ENCODE data around the gene TRIM66.
A peak's percentile ranks its signal among the peaks of the same experiment; 100 is the strongest.
"Not testable (repeated sequence)": the region's sequence is repeated elsewhere in the genome, so short reads cannot be mapped to it uniquely, and the experiment has no call there.

The TRIM66 gene

GRCh38 chr11:8691601-8692000 lies 9.1 kb upstream of the TRIM66 start:
- no peak for DNase-seq (ENCODE audit: low read depth in 3 of 3)

- DNase-seq (ENCODE audit: low read depth in 3 of 3), result no peak
Measured at GRCh38 chr11:8690374-8691342, 8.2 kb upstream of the TRIM66 start.

- no peak for DNase-seq (ENCODE audit: low read depth in 3 of 3)
Measured at GRCh38 chr11:8689726-8690255, 7.3 kb upstream of the TRIM66 start.

GRCh38 chr11:8688414-8689362 lies 6.2 kb upstream of the TRIM66 start:
- peak; percentile 78 to 86 (median 82) for DNase-seq (ENCODE audit: low read depth in 3 of 3)

- DNase-seq (ENCODE audit: low read depth in 3 of 3), result no peak
Measured at GRCh38 chr11:8686325-8686724, 3.9 kb upstream of the TRIM66 start.

GRCh38 chr11:8685820-8686219 lies 3.4 kb upstream of the TRIM66 start:
- DNase-seq (ENCODE audit: low read depth in 3 of 3), result no peak

GRCh38 chr11:8685306-8685705 lies 2.8 kb upstream of the TRIM66 start:
- no peak for DNase-seq (ENCODE audit: low read depth in 3 of 3)

- DNase-seq (ENCODE audit: low read depth in 3 of 3), result no peak
Measured at GRCh38 chr11:8684600-8685290, 2.3 kb upstream of the TRIM66 start.

GRCh38 chr11:8683115-8683807 lies 796 bp upstream of the TRIM66 start:
- DNase-seq (ENCODE audit: low read depth in 3 of 3), result peak in 2 of 3 experiments; percentile 22 to 34

GRCh38 chr11:8681837-8682302 lies 595 bp downstream of the TRIM66 start:
- DNase-seq (ENCODE audit: low read depth in 3 of 3), result no peak

GRCh38 chr11:8679006-8679405 lies 3.5 kb downstream of the TRIM66 start:
- DNase-seq (ENCODE audit: low read depth in 3 of 3), result no peak

- no peak for DNase-seq (ENCODE audit: low read depth in 3 of 3)
Measured at GRCh38 chr11:8676458-8676857, 6.0 kb downstream of the TRIM66 start.

- no peak for DNase-seq (ENCODE audit: low read depth in 3 of 3)
Measured at GRCh38 chr11:8674859-8675258, 7.6 kb downstream of the TRIM66 start.

- DNase-seq (ENCODE audit: low read depth in 3 of 3), result no peak
Measured at GRCh38 chr11:8672346-8672745, 10.1 kb downstream of the TRIM66 start.

GRCh38 chr11:8671651-8672062 lies 10.8 kb downstream of the TRIM66 start:
- no peak for DNase-seq (ENCODE audit: low read depth in 3 of 3)

GRCh38 chr11:8671193-8671612 lies 11.3 kb downstream of the TRIM66 start:
- DNase-seq (ENCODE audit: low read depth in 3 of 3), result no peak

GRCh38 chr11:8670081-8670480 lies 12.4 kb downstream of the TRIM66 start:
- DNase-seq (ENCODE audit: low read depth in 3 of 3), result not testable (repeated sequence)

GRCh38 chr11:8665222-8665621 lies 17.2 kb downstream of the TRIM66 start:
- DNase-seq (ENCODE audit: low read depth in 3 of 3), result no peak

GRCh38 chr11:8661001-8661795 lies 21.3 kb downstream of the TRIM66 start:
- DNase-seq (ENCODE audit: low read depth in 3 of 3), result no peak

All from stimulated activated CD4-positive, alpha-beta T cell treated with anti-CD3 and anti-CD28 coated beads, TNF-alpha, amount 100 ng/mL, for 24 hours (primary cell).